ENCODE measurements around the gene PSMA5.

GRCh38 chr1:109356915-109357314 lies 69.3 kb downstream of the PSMA5 start:
- TF ChIP-seq CTCF (conservative IDR thresholded peaks at IDR 0.05; ENCODE audit: low read depth, low read length) (no peak), CEBPB (IDR thresholded peaks at IDR 0.05; ENCODE audit: low read depth, low read length) (no peak), MXI1 (IDR thresholded peaks at IDR 0.05; ENCODE audit: borderline replicate concordance, low read depth, low read length) (no peak), POLR2A (IDR thresholded peaks at IDR 0.05; ENCODE audit: low read depth, low read length) (no peak)
